GOT3 (cell line): ENCODE measurements around the gene FKBP1A.

Source experiments
- DNase-seq: peaks from one replicate; lab custom pipeline; 2025; ENCODE audit warnings: mixed read lengths; lab: John Stamatoyannopoulos, UW

FKBP1A gene

GRCh38 chr20:1332749-1333300, 60.0 kb downstream of the FKBP1A start:
- DNase-seq, result no peak

GRCh38 chr20:1331801-1332453, 60.9 kb downstream of the FKBP1A start:
- no peak for DNase-seq

GRCh38 chr20:1331101-1331500, 61.8 kb downstream of the FKBP1A start:
- no peak for DNase-seq

- no peak for DNase-seq
These were observed 62.6 kb downstream of the FKBP1A start for GRCh38 chr20:1330075-1330830.

GRCh38 chr20:1328680-1329330, 64.0 kb downstream of the FKBP1A start, which contains the start of gene SDCBP2:
TSS of gene SDCBP2 (minus strand) at chr20:1329139. CDS start at chr20:1320416, 8,723 bp downstream.
- no peak for DNase-seq

- no peak for DNase-seq
These were observed 64.8 kb downstream of the FKBP1A start for GRCh38 chr20:1327827-1328679.

GRCh38 chr20:1327241-1327653, 65.6 kb downstream of the FKBP1A start:
- no peak for DNase-seq

- DNase-seq, result peak; percentile 61
These were observed 66.6 kb downstream of the FKBP1A start for GRCh38 chr20:1326031-1326930.

GRCh38 chr20:1325173-1326030, 67.5 kb downstream of the FKBP1A start:
- peak; percentile 97 for DNase-seq

GRCh38 chr20:1324598-1325172, 68.2 kb downstream of the FKBP1A start:
- no peak for DNase-seq

- DNase-seq, result no peak
These were observed 68.8 kb downstream of the FKBP1A start for GRCh38 chr20:1323830-1324597.

- DNase-seq, result no peak
These were observed 69.6 kb downstream of the FKBP1A start for GRCh38 chr20:1323256-1323655.

- peak; percentile 54 for DNase-seq
These were observed 70.2 kb downstream of the FKBP1A start for GRCh38 chr20:1322511-1323245.

GRCh38 chr20:1321654-1321939, 71.3 kb downstream of the FKBP1A start:
- DNase-seq, result no peak

- no peak for DNase-seq
These were observed 71.8 kb downstream of the FKBP1A start for GRCh38 chr20:1320902-1321653.

GRCh38 chr20:1320016-1320415, 72.8 kb downstream of the FKBP1A start:
- no peak for DNase-seq

- no peak for DNase-seq
These were observed 73.4 kb downstream of the FKBP1A start for GRCh38 chr20:1319462-1319861.
